HepG2 (cell line): ENCODE data around the gene RPL38. TPM values are rescaled to one million over a fixed set of nuclear protein-coding genes. Genes with fewer than 3 reads are reported as not detected.

Source experiments
- ATAC-seq: fragments of 200-7000 bp; cut with Tn5 transposase; 3 replicates; pipeline ENCODE4 v1.9.1; 2020; ENCODE audit warnings: mild to moderate bottlenecking, moderate library complexity
- BruUV-seq: library from RNA; stranded (reverse); fragments of 400-500 nt; replicated peaks from 2 replicates; lab custom pipeline; 2021; lab: Mats Ljungman, UMichigan
- CTCF ChIA-PET: fragments of 300-600 bp; formaldehyde crosslinking; extraction: SDS; loops from one replicate; lab custom pipeline; 2021; ENCODE audit warnings: low total read pairs, inconsistent platforms, low intra/inter-chr PET ratio; lab: Yijun Ruan, JAX
- POLR2A ChIA-PET: fragments of 350-600 bp; sonication (Branson Sonifier 250); formaldehyde crosslinking; loops from one replicate; lab custom pipeline; 2020; ENCODE audit warnings: antibody characterized with exemption, inconsistent platforms; lab: Yijun Ruan, JAX
- DNase-seq: peaks from one replicate; pipeline ENCODE4 v3.0.0-alpha.2; 2015; ENCODE audit warnings: low spot score
- FAIRE-seq: peaks from 3 replicates; lab custom pipeline; 2011; peaks lifted over from hg19 to GRCh38; lab: Jason Lieb, UNC
- H2AFZ ChIP-seq: one replicate; pipeline ENCODE4 v1.6.1; 2011; ENCODE audit warnings: low read length, inconsistent platforms
- H3K27ac ChIP-seq: fragments of 300-600 bp; 3 replicates; pipeline ENCODE4 v1.8.0; 2011; ENCODE audit warnings: mixed run types, mild to moderate bottlenecking, mixed read lengths, low read length, inconsistent platforms; ENCODE audit not compliant: insufficient read depth; ENCODE audit errors: extremely low read length
- H3K27me3 ChIP-seq, 2 experiments: fragments of 200-600 bp in 1 of 2; 2 replicates in 1 of 2; 3 replicates in 1 of 2; pipeline versions ENCODE4 v1.6.0 to v1.8.0; 2011; ENCODE audit warnings: low read length in 2 of 2, mild to moderate bottlenecking in 2 of 2, moderate library complexity in 2 of 2, inconsistent platforms in 1 of 2; ENCODE audit not compliant: insufficient read depth in 2 of 2, control insufficient read depth in 1 of 2
- H3K36me3 ChIP-seq, 2 experiments: fragments of 200-600 bp in 1 of 2; replicated peaks in 1 of 2; 2 replicates in 1 of 2; 3 replicates in 1 of 2; pipeline versions ENCODE4 v1.5.1 to v1.8.0; 2011; ENCODE audit warnings: low read length in 2 of 2, inconsistent platforms in 1 of 2; ENCODE audit not compliant: insufficient read depth in 2 of 2, control insufficient read depth in 1 of 2
- H3K4me1 ChIP-seq: 2 replicates; pipeline ENCODE4 v1.5.1; 2012; ENCODE audit warnings: low read length, inconsistent platforms; ENCODE audit not compliant: insufficient read depth
- H3K4me2 ChIP-seq: 2 replicates; pipeline ENCODE4 v1.6.0; 2011; ENCODE audit warnings: low read depth, low read length, inconsistent platforms
- H3K4me3 ChIP-seq, 3 experiments: fragments of 200-600 bp in 1 of 3; sonication (generic), shearing (Covaris generic) in 1 of 3; replicated peaks in 1 of 3; 2 replicates each; pipeline ENCODE4 v1.5.1; 2011 to 2016; ENCODE audit warnings: low read length in 3 of 3, inconsistent platforms in 2 of 3, low read depth in 2 of 3, mild to moderate bottlenecking in 2 of 3, control low read depth in 1 of 3, mixed read lengths in 1 of 3; ENCODE audit not compliant: insufficient read depth in 1 of 3
- H3K79me2 ChIP-seq: one replicate; pipeline ENCODE4 v1.6.1; 2011; ENCODE audit warnings: low read length, inconsistent platforms; ENCODE audit not compliant: insufficient read depth
- H3K9ac ChIP-seq: 2 replicates; pipeline ENCODE4 v1.6.0; 2011; ENCODE audit warnings: mild to moderate bottlenecking, low read depth, low read length, inconsistent platforms; ENCODE audit not compliant: insufficient read depth
- H3K9me3 ChIP-seq: 2 replicates; pipeline ENCODE4 v1.5.1; 2012; ENCODE audit warnings: mild to moderate bottlenecking, low read length
- H4K20me1 ChIP-seq: 2 replicates; pipeline ENCODE4 v1.6.0; 2011; ENCODE audit warnings: inconsistent platforms, mild to moderate bottlenecking, low read length, moderate library complexity; ENCODE audit not compliant: insufficient read depth
- ATM ChIP-seq: fragments of 450-650 bp; IDR thresholded peaks from 2 replicates; pipeline ENCODE4 v1.7.1; 2017; ENCODE audit warnings: mild to moderate bottlenecking, borderline replicate concordance
- BHLHE40 ChIP-seq: IDR thresholded peaks from 2 replicates; pipeline ENCODE4 v1.6.1; 2011; ENCODE audit warnings: low read length, improper control_type of control experiment
- CC2D1A ChIP-seq: sonication (generic); formaldehyde crosslinking; IDR thresholded peaks from 2 replicates; pipeline ENCODE4 v1.8.1; 2023; ENCODE audit warnings: mild to moderate bottlenecking, missing genetic modification reagents
- FOXA3 ChIP-seq: IDR thresholded peaks from 2 replicates; pipeline ENCODE4 v1.6.1; 2016; ENCODE audit warnings: missing genetic modification reagents, missing compliant biosample characterization
- FOXP1 ChIP-seq, 2 experiments: fragments of 450-650 bp in 1 of 2; IDR thresholded peaks; 2 replicates each; pipeline ENCODE4 v1.6.1; 2017 to 2018; ENCODE audit warnings: antibody characterized with exemption in 1 of 2
- GZF1 ChIP-seq: sonication (generic); formaldehyde crosslinking; IDR thresholded peaks from 2 replicates; pipeline ENCODE4 v1.5.1; 2020; ENCODE audit warnings: mild to moderate bottlenecking, missing genetic modification reagents
- IRF2 ChIP-seq: IDR thresholded peaks from 2 replicates; pipeline ENCODE4 v1.6.1; 2018; ENCODE audit warnings: missing genetic modification reagents, missing compliant biosample characterization
- JUND ChIP-seq: sonication (generic); formaldehyde crosslinking; IDR thresholded peaks from 2 replicates; pipeline ENCODE4 v1.8.0; 2022; ENCODE audit warnings: mild to moderate bottlenecking, missing genetic modification reagents
- KDM5A ChIP-seq: fragments of 200-600 bp; sonication (generic); IDR thresholded peaks from 2 replicates; pipeline ENCODE4 v1.7.0; 2018; ENCODE audit warnings: antibody characterized with exemption, mild to moderate bottlenecking, low read length, borderline replicate concordance
- PTBP1 ChIP-seq: fragments of 200-400 bp; formaldehyde crosslinking; IDR thresholded peaks from 2 replicates; pipeline ENCODE4 v1.6.1; 2018; ENCODE audit warnings: low read length, low read depth; ENCODE audit not compliant: poor library complexity, severe bottlenecking
- SKIL ChIP-seq: sonication (generic); formaldehyde crosslinking; IDR thresholded peaks from 2 replicates; pipeline ENCODE4 v1.8.0; 2022; ENCODE audit warnings: missing genetic modification reagents, mild to moderate bottlenecking, moderate library complexity, borderline replicate concordance
- TSC22D2 ChIP-seq: sonication (generic); formaldehyde crosslinking; IDR thresholded peaks from 2 replicates; pipeline ENCODE4 v1.5.1; 2020; ENCODE audit warnings: missing genetic modification reagents, mild to moderate bottlenecking, borderline replicate concordance
- YEATS2 ChIP-seq: sonication (generic); formaldehyde crosslinking; IDR thresholded peaks from 2 replicates; pipeline ENCODE4 v1.4.0; 2020; ENCODE audit warnings: missing genetic modification reagents, borderline replicate concordance
- ZKSCAN1 ChIP-seq: fragments of 150-350 bp; IDR thresholded peaks from 2 replicates; pipeline ENCODE4 v1.6.1; 2014; ENCODE audit warnings: low read length
- ZNF280D ChIP-seq: sonication (generic); formaldehyde crosslinking; IDR thresholded peaks from 2 replicates; pipeline ENCODE4 v1.5.1; 2020; ENCODE audit warnings: mild to moderate bottlenecking, missing genetic modification reagents
- ZNF432 ChIP-seq: sonication (generic); formaldehyde crosslinking; IDR thresholded peaks from 2 replicates; pipeline ENCODE4 v1.5.0; 2020; ENCODE audit warnings: missing genetic modification reagents, mild to moderate bottlenecking, borderline replicate concordance
- ZNF775 ChIP-seq: sonication (generic); formaldehyde crosslinking; IDR thresholded peaks from 2 replicates; pipeline ENCODE4 v1.4.0; 2020; ENCODE audit warnings: missing genetic modification reagents, mild to moderate bottlenecking, moderate library complexity, borderline replicate concordance
- WGBS: methylation state at CpG from one replicate; pipeline ENCODE4 v1.1.6; 2017; ENCODE audit warnings: low lambda C conversion rate; 5-methylcytosine and 5-hydroxymethylcytosine counted together
- in situ Hi-C: cut with HindIII; loops from 2 replicates; pipeline ENCODE4 v1.10.0; 2017; ENCODE audit warnings: low pct_unique_long_range_greater_than_20kb; ENCODE audit not compliant: extremely low pct_ligation_motif_present
- intact Hi-C: fragments of 100-400 bp; cut with micrococcal nuclease; formaldehyde crosslinking; loops from one replicate; pipeline ENCODE4 v1.10.0; 2022; ENCODE audit not compliant: unreplicated experiment
- polyA plus RNA-seq, 8 experiments: library from polyadenylated mRNA; depleted of rRNA in 3 of 8; stranded (reverse) in 7 of 8; unstranded in 1 of 8; fragments of >200 nt; fragmentation: Illumina TruSeq in 4 of 8; extraction: Trizol in 4 of 8; gene quantifications; 2 replicates each; pipeline versions ENCODE4 v1.2.1 to v1.2.3, GENCODE V29; 2011 to 2016; ENCODE audit warnings: low read depth in 4 of 8, missing spikeins in 1 of 8, mixed read lengths in 1 of 8; ENCODE audit not compliant: insufficient read depth in 1 of 8
- total RNA-seq, 5 experiments: library from RNA; depleted of rRNA; stranded (reverse); fragments of >200 nt; fragmentation: Illumina TruSeq; extraction: Trizol; gene quantifications; 2 replicates each; pipeline ENCODE4 v1.2.3, GENCODE V29; 2016; ENCODE audit warnings: low read depth in 1 of 5

RPL38 gene
- total and polyA plus RNA-seq, 2 of the 13 experiments (the other 11 are each of a cell fraction or from before 2014, with no cell fraction given) = 2,370 to 2,372 TPM

- TF ChIP-seq ZNF432 (CRISPR knock-in tag) = no peak
- peak; percentile 36; the same call in 1 of the 2 replicates for TF ChIP-seq IRF2 (CRISPR knock-in tag)
- TF ChIP-seq PTBP1 = no peak
- peak; percentile 59; the same call in 1 of the 2 replicates for TF ChIP-seq SKIL
These were observed 12.6 kb upstream of the RPL38 start (continued) for GRCh38 chr17:74190807-74191406.

- intact Hi-C loops = no loop called here
- POLR2A ChIA-PET = interaction anchor here (1.0 to 2.1 kb wide), 3 partner anchors 9 to 20 kb away, joined by 4 to 44 read pairs (median 7); partner anchors contain the start of genes RPL38 and TTYH2
- no peaks in the 10 kb centered on the region for H4K20me1 ChIP-seq
- H3K4me1 ChIP-seq = peaks cover 14% of the 10 kb centered on the region
- CTCF ChIA-PET = no interaction called here
- WGBS = 8% methylated on average over 8 of the region's 12 CpGs
- FAIRE-seq = peak; percentile 93
- no peak overlapping the region for H2AFZ ChIP-seq
- in situ Hi-C loops = no loop called here
- H3K79me2 ChIP-seq = no peaks in the 10 kb centered on the region
- peak overlapping the region; percentile 16 for H3K4me2 ChIP-seq
- H3K4me3 ChIP-seq = no peak overlapping the region; a peak in 1 of 6 replicates
- peaks cover 7 to 40% of the 10 kb centered on the region in 2 experiments for H3K27me3 ChIP-seq
- H3K9ac ChIP-seq = no peak overlapping the region
- no TSS peak for BruUV-seq
- no peaks in the 10 kb centered on the region for H3K36me3 ChIP-seq
- peak; percentile 68 for ATAC-seq
- no peaks in the 10 kb centered on the region for H3K9me3 ChIP-seq
- DNase-seq = peak; percentile 75
- no peak overlapping the region for H3K27ac ChIP-seq
- TF ChIP-seq ZNF775 (CRISPR knock-in tag) (no peak), ATM (no peak), KDM5A (no peak), CC2D1A (no peak), YEATS2 (peak; percentile 59; the same call in 1 of the 2 replicates), GZF1 (CRISPR knock-in tag) (no peak), FOXA3 (CRISPR knock-in tag) (peak; percentile 89), FOXP1 (IDR thresholded peaks at IDR 0.05) (no peak), FOXP1 (CRISPR knock-in tag; IDR thresholded peaks at IDR 0.05) (peak; percentile 27; the same call in 1 of the 2 replicates), TSC22D2 (CRISPR knock-in tag) (no peak), BHLHE40 (peak; percentile 70), ZNF280D (CRISPR knock-in tag) (no peak), JUND (CRISPR knock-in tag) (peak; percentile 89), ZKSCAN1 (no peak)
These were observed 10.3 kb upstream of the RPL38 start for GRCh38 chr17:74192950-74193781.
